Suppressor macrophage treated with lipopolysaccharide for 1 hour (primary cell): ENCODE results near the gene CYBC1.
"Not testable (repeated sequence)": the region's sequence is repeated elsewhere in the genome, so short reads cannot be mapped to it uniquely, and the experiment has no call there.

Experiments
- DNase-seq, 3 donors: peaks; one replicate each; pipeline ENCODE4 v3.0.0-alpha.2; 2020 to 2022

CYBC1 gene

GRCh38 chr17:82477934-82478333 lies 27.4 kb upstream of the CYBC1 start:
- no peak for DNase-seq

- DNase-seq = no peak
Measured at GRCh38 chr17:82475458-82475857, 24.9 kb upstream of the CYBC1 start.

GRCh38 chr17:82474223-82475010 lies 23.9 kb upstream of the CYBC1 start:
- DNase-seq = no peak

DNA sequence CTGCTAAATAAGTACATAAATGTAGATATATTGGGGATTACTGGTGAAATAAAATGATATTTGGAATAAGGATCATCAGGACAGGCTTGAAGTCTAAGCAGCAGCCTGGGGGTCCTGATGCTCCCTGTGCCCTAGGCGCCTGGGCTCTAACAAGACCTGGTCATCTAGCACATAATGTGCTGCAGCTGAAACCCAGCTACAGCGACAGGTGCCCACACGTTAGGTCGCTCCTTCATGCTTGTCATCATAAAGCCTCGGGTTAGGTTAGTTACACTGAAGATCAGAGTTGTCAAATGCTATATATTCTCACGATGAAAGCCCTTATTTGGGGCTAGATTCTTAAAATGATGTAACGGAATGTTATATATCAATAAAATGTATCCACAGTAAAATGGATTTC lies 19.5 kb upstream of the CYBC1 start:
- no peak for DNase-seq

DNA sequence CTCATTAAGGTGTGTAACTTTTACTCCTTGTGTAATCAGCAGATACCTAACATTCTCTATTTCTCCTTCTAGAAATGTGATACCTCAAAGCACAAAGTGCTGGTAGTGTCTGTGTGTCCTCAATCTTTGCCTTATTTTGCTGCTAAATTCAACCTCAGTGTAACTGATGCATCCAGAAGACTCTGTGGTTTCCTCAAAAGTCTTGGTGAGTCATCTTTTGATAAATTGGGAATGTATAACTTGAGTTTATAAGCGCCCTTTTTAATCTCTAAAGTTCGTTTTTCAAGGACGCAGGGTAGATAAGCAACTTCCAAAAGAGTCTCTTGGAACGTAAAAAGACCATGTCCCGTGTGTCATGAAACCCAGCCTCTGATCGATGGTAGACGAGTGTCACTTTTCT lies 18.1 kb upstream of the CYBC1 start:
- DNase-seq = no peak

GRCh38 chr17:82465023-82465603 lies 14.6 kb upstream of the CYBC1 start:
- no peak for DNase-seq

- DNase-seq = no peak
Measured at GRCh38 chr17:82464567-82464929, 14.0 kb upstream of the CYBC1 start.

- no peak for DNase-seq
Measured at GRCh38 chr17:82463925-82464566, 13.5 kb upstream of the CYBC1 start.

DNA sequence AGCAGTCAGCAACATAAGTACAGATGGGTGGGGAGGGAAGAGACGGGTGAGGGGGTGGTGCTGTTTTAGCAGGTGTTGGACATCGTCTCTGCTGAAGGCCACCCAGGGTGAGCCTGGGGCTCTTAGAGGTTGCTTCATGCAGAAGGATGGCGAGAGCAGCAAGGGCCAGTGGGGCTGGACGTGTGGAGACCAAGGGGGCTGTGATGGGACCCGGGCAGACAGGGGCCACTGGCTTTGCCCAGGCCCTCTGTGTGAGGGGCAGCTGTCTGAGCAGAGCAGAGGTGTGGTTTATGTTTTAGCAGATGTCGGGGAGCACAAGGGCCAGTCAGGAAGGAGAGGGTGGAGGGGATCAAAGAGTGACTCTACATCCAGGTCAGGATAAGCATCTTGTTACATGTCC lies 12.8 kb upstream of the CYBC1 start:
- no peak for DNase-seq

DNA sequence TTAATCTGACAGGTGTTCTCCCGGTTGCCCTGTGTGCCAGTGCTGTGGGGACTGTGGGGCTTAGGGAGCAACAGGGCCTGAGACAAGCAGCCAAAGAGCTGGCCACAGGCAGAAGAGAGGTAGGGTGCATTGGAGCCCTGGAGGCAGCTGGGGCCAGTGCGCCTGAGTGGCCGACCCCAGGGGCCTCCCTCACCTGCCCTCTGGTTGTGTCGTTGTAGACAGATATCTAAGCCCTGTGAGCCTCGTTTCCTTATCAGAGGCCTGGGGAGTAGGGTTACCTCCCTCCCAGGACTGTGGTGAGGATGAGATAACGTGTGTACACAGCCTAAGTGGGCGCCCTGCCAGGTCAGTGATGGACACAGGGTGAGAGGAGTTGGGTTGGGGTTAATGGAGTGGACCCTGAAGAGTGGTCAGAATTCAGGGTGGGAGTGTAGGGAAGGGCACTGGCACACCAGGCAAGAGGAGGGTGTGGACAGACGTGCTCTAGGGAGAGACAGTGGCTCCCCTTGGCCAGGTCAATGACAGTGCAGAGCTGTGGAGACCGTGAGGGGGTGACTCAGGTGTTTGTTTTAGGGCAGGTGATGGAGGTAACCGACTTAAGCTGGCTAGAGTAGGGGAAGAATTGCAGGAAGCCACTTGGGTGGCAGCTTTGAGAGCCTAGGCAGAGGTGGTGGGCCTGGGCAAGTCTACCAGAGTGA lies 11.4 kb upstream of the CYBC1 start:
- no peak for DNase-seq

- DNase-seq = not testable (repeated sequence)
Measured at GRCh38 chr17:82459936-82460335, 9.4 kb upstream of the CYBC1 start.

GRCh38 chr17:82458885-82459424 lies 8.4 kb upstream of the CYBC1 start:
- peak; percentile 33 to 61 (median 52) for DNase-seq

GRCh38 chr17:82458179-82458884 lies 7.8 kb upstream of the CYBC1 start, which contains the start of gene NARF:
TSS of gene NARF (plus strand) at chr17:82458741. CDS start at chr17:82458804, 63 bp downstream.
- peak; percentile 98 to 99 (median 99) for DNase-seq

DNA sequence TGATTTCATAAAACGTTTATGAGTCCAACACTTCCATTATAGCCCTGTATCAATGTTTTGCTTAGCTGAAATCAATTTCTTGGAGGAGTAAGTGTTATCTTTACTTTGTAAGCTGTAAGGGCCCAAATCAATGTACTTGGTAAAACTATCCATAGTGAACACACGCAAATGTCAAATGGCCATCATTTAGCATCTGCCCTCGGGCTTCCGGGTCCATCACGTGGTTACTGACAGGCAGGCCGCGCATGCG lies 7.3 kb upstream of the CYBC1 start:
- DNase-seq = peak in 2 of 3 donors; percentile 96 to 97

DNA sequence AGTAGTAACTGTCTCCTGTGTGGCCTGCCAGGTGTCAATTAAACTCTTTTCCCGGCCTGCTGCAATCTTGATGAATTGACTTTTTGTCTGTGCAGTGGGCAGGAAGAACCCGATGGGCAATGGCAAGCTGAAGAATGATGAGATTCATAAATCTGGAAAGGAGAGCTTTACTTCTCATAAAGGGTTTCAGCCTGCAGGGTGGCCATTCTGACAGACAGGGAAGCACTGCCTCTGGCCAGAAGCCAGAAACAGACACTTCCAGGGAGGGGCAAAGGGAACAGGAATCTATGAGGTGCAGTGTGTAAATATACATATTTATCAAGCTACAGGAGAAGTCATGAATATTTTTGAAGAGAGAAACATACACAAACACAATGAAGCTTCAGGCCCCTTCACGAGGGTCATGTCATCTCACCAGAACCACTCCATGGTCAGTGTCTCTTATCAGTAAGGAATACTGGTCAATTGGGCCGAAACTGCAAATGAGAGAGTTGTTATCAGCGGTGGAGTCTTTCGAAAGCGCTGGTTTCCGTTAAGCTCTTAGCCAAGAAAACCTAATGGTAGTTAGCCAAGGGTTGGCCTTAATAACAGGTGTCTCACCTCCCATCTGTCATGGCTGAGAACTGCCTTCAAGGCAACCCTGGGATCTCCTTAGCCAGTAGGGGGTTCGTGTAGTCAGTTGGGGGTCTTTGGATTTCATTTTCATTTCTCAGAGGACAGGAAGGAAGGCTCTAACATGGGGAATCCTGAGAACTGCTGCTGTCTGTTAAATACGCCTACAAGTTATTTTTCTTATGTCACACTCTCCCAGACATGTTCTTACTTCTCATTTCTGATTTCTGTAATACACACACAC lies 6.7 kb upstream of the CYBC1 start:
- DNase-seq = peak; percentile 59 to 70 (median 67)

GRCh38 chr17:82453706-82454105 lies 3.2 kb upstream of the CYBC1 start:
- not testable (repeated sequence) for DNase-seq

DNA sequence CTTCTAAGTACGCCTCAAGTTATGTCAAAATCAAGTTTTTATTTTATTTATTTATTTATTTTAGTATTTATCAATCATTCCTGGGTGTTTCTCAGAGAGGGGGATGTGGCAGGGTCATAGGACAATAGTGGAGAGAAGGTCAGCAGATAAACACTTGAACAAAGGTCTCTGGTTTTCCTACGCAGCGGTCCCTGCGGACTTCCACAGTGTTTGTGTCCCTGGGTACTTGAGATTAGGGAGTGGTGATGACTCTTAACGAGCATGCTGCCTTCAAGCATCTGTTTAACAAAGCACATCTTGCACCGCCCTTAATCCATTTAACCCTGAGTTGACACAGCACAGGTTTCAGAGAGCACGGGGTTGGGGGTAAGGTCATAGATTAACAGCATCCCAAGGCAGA lies 2.6 kb upstream of the CYBC1 start:
- DNase-seq = not testable (repeated sequence)

DNA sequence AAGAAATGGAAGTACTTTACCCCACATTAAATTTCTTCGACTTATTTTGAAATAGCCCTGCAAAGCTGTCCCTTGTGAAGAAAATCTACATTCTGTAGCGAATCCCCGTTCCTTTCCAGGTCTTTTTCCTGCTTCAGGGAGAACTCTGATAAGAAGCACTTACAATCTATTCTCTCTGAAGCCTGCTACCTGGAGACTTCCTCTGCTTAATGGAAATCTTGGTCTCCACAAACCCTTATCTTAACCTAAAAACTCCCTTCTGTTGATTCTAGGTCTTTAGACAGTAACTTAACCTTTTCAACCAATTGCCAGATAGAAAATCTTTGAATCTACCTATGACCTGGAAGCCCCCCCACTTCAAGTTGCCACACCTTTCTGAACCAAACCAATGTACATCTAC lies 1.6 kb upstream of the CYBC1 start:
- no peak for DNase-seq

GRCh38 chr17:82449883-82450356 lies 632 bp downstream of the CYBC1 start:
- DNase-seq = peak; percentile 32 to 49 (median 42)

DNA sequence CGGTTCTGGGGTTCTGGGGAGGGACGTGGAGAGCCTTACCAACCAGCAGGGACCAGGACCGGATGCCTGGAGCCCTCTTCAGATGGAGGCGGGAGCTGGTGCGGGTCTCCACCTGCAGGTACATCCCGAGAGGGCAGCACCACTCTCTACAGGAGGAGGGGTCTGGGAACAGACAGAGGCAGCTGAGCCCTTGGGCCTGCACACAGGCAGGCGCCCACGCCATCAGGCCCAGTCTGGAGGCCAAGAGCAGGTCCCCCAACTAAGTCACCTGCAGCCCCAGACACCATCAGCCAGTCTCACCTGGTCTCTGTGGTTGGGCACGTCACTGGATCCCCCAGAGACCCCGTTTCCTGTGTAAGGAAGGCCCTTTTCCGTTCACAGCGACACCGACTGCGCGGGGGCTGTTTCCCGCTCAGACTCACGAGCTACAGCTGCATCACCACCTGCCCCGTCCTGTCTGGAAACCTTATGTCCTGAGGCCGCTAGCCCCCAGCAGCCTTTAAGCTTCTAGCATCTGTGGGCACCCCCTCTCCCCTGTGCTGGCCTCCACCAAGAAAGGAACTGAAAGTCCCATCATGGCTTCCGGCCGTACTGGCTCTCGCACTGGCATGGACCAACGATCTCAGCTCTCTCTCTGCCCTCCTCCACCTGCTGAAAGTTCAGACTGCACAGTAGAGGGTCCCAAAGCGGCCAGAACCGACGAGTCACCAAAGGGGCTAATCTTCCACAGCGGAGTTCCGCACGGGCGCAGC lies 1.2 kb downstream of the CYBC1 start:
- peak; percentile 36 to 58 (median 48) for DNase-seq

- DNase-seq = no peak
Measured at GRCh38 chr17:82447876-82448275, 2.7 kb downstream of the CYBC1 start.
